GM18873 (cell line): ENCODE measurements around the gene SOX6.

ENCODE experiments used
- ATAC-seq: cut with Tn5 transposase; IDR thresholded peaks from one replicate; pipeline ENCODE4 v1.9.1; 2021; ENCODE audit warnings: mild to moderate bottlenecking, moderate library complexity, moderate number of reproducible peaks; ENCODE audit not compliant: unreplicated experiment, low FRiP score

SOX6 gene

GRCh38 chr11:15977116-15977515 lies 379.2 kb downstream of the SOX6 start:
- no peak for ATAC-seq

DNA sequence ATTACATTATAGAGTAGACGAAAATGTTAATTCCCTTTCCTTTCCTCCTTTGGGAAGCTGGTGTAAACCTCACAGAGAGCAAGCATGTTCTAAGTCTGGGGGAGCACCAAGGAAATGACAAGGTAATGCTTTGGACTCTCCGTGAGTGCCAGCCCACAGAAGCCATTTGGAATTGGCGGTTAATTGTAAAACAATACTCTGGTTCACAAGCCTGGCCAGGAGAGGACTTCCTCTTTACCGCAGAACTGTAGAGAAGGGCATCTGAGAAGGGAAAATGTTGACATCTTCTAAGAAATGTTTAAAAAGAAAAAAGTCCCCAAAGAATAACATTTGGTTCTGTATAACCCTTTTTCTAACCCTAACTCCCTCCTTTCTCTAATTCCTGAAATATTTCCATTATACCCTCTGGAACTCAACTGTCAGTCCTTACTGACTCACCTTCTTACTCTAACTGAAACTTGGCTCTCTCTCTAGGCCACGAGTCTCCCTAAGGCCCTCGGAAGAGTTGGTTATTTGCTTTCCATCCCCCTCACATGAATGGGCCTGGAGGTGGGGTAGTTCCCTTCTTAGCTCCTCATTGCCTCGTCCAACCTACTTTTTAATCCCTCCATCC lies 379.8 kb downstream of the SOX6 start:
- no peak for ATAC-seq

DNA sequence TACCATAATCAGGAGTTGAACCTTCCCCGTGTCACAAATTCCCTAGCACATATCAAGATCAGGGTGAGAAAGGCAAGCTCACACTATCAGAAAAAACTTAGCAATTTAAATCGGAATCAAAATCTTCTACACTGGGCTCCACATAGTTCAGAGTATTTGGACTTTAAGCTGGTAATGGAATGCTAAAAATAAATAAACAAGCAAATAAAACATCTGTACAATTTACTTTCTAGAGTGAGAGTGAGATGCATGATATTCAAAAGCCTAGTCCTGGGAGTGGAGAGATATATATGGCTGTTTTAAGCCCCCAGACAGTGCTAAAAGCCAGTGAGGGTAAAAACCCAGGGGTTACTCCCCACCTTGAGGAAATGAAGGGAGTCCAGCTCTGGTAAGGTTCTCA lies 380.6 kb downstream of the SOX6 start:
- no peak for ATAC-seq

DNA sequence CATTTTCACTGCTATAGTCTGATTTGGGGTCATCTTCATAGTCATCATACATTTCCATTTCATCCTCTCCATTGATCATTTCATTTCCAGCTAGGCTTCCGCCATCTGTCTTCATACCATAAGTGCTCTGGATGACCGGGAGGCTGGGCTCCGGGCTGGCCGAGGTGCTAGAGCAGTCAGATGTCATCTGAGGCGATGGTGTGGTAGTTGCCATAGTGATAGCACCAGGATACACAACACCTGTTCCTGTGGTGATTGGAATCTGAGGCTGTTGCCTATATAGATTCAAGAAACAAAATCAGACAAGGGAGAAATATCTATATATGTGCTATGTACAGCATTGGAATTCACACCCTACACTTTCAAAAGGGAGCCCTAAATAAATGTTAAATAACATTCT lies 383.5 kb downstream of the SOX6 start:
- ATAC-seq, result no peak

DNA sequence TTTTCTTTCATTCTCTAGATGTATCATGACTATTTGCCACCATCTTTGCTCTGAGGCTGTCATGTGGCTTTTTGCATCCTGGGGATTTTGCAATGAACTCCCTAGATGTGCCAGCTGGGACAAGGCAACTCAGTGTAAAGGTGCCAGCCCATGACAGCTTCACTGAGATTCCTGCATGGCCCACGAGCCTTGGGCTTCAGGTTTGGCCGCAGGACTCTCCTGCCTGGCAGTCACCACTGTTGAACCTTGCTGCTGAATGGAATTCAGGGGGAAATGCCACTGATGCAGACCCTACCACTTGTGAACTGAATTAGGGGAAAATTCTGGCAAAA lies 385.2 kb downstream of the SOX6 start:
- ATAC-seq, result no peak

DNA sequence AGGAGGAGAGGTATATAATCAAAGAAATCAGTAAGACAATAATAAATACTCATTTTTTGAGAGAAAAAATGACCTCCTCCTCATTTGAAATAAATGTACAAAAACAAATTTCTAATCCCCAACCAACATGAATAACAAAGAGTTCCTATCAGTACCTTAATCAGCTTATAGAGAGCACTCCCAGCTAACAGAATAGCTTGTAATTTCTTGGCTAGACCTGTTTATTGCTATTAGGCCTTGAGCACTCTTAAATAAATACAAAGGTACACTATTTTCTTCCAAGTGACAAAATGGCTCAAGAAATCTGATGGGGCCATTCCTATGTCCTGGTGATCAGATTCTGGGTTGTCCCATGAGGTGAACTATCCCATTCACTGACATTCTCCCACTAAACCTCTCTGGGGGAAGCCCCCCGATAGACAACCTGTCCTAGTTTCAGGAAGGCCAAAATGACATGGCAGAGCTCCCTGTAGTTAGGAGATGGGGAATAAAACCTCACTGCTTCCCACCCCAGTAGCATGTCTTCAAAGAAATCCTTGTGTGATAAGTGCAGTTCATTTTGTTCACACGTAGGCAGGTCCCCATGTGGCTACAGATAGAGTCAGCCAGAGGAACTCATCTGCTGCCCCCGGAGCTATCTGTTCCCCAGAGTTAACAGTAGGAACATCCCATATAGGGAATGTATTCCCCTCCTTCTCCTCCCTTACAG lies 385.7 kb downstream of the SOX6 start:
- no peak for ATAC-seq

GRCh38 chr11:15969701-15970329 lies 386.5 kb downstream of the SOX6 start:
- ATAC-seq, result no peak

DNA sequence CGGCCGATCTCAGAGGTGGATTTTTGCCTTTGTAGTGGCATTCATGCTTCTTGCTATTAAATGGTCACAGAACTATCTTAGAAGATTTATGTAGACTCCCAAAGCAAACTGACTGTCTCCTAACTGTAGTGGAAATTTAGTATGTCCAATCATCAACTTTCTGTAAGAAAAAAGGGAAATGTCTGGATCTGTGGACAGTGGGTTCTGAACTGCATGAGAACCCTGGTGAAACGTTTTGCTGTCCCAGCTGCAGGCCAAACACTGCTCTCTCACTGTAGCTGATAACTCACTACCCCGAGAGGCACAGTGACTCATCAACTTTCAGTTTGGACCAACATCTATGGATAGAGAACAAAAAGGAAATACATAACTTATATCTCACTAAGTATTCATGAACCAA lies 387.1 kb downstream of the SOX6 start:
- no peak for ATAC-seq

- ATAC-seq, result no peak
These were observed 387.8 kb downstream of the SOX6 start for GRCh38 chr11:15968461-15969130.

DNA sequence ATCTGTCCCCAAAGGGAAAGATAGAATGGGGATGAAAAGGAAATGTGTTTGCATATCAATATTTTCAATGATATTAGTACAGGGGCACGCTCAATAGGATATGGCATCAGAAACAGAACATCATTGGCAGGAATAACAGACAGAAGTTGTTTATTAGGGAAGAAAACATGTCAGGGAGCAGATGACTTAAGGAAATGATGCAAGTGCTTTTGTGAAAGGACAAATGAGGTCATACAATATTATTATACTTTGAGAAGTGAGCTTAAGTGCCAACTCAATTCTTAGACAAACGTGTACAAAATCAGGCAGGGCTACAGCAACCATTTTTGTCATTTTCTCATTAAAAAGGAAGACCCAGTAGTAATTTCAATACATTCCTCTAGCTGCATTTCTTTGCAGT lies 388.4 kb downstream of the SOX6 start:
- no peak for ATAC-seq

- ATAC-seq, result no peak
These were observed 389.2 kb downstream of the SOX6 start for GRCh38 chr11:15967166-15967565.

DNA sequence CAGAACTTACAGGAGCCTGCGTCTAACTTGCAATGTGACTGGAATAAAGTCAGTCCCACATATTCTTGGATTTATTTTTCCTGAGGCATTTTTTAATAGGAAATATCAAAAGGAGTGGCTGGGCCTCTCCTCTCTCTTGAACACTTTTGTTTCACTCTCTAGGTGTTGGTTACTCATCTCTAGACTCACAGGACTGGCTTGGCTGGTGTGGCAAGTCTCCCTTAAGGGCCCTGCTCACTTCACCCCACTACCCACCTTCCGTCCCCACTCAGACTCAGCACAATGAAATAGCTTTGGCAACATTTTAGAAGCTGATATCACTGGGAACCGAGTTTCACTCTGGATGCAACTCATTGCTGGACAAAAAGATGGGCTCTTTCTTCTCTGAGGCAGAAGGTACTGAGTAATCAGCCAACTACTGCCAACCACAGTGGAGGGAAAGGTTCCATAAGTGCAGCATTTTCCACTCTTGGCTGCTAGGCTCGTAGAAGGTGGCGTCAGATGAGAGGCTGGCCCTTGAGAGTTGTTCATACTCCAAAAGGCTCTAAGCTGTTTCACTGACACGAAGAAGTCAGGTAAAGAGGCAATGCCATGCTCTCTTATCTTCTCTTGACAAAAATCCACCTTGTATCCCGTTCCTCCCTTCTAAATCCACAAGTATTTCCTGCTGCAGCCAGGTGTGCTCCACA lies 390.6 kb downstream of the SOX6 start:
- no peak for ATAC-seq

- ATAC-seq, result no peak
These were observed 393.1 kb downstream of the SOX6 start for GRCh38 chr11:15963266-15963665.

- ATAC-seq, result no peak
These were observed 397.4 kb downstream of the SOX6 start for GRCh38 chr11:15958910-15959309.

DNA sequence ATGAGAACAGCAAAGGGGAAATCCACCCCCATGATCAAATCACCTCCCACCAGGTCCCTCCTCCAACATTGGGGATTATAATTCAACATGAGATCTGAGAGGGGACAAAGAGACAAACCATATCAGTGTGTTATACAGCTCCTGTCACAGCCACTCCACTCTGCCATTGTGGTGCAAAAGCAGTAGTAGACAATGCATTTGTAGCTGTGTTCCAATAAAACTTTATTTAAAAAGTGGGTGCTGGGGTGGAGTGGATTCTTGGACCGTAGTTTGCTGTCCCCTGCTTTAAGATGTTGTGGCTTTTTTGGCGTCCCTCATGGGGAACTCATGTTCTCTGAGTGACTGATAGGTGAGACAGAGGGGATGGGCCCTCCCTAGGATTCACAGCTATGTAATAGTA lies 399.1 kb downstream of the SOX6 start:
- no peak for ATAC-seq

- ATAC-seq, result no peak
These were observed 400.0 kb downstream of the SOX6 start for GRCh38 chr11:15956302-15956701.

DNA sequence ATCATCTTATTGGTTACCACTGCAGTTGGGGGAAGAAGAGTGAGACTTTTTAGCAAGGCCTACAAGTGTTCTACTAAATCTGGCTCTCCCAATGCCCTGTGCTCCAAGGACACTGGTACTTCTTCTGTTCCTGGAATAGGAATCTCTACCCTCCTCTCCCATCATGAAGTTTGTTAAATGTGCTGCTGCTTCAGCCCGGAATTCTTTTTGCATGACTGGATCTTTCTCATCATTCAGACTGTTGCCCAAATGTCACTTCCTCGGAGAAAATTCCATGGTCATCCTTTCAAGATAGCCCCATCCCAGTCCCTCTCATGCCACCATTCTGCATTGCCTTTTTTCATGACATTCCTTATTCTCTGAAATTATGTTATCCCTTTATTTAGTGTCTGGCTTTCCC lies 400.8 kb downstream of the SOX6 start:
- ATAC-seq, result no peak

DNA sequence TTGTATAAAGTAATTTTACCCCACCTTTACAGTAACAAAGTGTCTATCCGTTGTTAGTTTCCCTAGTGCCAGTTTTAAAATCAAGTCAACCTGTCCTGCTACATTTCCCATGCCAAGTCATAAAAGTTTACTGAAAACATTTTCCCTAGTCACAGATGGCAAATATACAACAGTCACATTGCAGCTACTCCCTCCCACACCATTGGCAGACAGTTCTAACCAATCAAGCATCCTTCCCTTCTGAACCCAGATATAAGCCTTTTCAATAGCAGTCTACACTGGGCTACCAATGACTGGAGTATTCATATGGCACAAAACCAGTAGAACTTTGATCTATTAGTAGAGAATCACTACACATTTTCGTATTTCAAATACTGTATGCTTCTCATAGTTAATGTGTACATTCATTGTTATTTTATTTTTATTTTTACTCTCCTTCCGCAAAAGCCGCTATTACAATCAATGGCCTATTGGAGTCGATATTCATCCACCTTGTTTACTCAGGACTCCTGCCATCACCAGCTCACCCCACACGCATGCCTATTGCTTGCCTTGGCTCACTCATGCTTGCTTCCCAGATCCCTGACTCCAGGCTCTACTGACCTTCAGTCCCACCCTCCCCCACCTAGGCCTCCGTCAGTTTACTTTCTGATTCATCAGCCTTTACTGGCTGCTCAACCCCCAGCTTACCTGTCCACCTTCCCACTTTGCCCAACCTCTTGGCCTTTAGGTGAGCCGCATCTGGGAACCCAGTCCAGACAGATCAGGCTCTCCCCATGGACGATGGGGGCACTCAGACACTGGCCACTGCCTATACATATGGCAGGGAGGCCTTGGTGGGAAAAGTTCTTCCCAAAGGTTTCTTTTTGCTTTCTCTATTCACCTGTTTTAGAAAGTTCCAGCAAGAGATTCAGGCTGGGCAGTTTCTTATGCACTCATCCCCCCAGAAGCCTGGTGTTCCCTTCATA lies 408.4 kb downstream of the SOX6 start:
- no peak for ATAC-seq

DNA sequence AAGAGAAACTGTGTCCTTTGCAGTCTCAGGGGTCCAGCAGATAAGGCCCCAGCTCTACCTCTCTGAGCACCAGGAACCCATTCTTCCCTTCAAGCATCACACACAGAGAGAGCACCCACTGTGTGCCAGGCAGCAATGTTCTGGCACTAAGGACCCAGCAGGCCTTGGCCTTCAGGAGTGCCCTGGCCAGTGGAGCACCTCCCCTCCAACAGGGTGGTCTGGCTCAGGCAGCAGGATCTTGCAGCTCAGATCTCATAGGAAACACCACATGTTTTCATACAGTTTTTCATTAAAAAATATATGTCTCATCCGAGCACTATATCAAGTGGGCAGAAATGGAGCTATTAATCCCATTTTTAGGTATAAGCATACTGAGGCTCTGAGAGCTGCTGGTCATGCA lies 410.6 kb downstream of the SOX6 start:
- ATAC-seq, result no peak

DNA sequence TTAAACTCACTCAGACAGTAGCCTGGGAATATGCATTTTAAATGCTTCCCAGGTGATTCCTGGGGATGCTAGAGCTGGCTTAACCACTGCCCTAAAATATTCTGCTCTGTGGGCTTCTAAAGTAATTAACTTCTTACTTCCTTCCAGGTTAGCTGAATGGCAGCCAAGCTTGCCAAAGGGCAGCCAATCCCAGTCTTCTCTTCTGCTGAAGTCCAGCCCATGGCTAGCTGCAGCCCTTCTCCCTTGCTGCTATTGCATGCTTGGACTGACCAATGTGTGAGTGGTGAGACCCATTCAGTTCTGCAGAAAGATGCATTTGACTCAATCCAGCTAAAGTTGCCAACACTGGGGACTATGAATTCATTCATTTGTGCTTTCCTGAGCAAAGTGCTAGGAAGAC lies 411.9 kb downstream of the SOX6 start:
- ATAC-seq, result no peak
